WTC11 (cell line): ENCODE measurements around the gene HES3. TPM values are rescaled to one million over a fixed set of nuclear protein-coding genes. Genes with fewer than 3 reads are reported as not detected.

Source experiments
- ATAC-seq: fragments of 200-7000 bp; cut with Tn5 transposase; 2 replicates; pipeline ENCODE4 v1.10.0; 2021; ENCODE audit warnings: mild to moderate bottlenecking, moderate library complexity
- CTCF ChIA-PET: fragments of 300-600 bp; sonication (Branson Sonifier 250); formaldehyde crosslinking; loops from one replicate; lab custom pipeline; 2021; ENCODE audit warnings: antibody characterized with exemption; lab: Charles Lee
- POLR2A ChIA-PET: fragments of 350-600 bp; sonication (Branson Sonifier 250); formaldehyde crosslinking; loops from one replicate; lab custom pipeline; 2021; ENCODE audit warnings: antibody characterized with exemption; lab: Charles Lee
- DNase-seq: peaks from one replicate; pipeline ENCODE4 v3.0.0; 2021; ENCODE audit warnings: low spot score
- H3K27ac Mint-ChIP-seq: 2 replicates; pipeline ENCODE4 v1.8.0; 2021; ENCODE audit warnings: mixed read lengths
- H3K27me3 Mint-ChIP-seq: 2 replicates; pipeline ENCODE4 v1.8.0; 2021; ENCODE audit warnings: low read depth, mild to moderate bottlenecking, moderate library complexity, mixed read lengths
- H3K36me3 Mint-ChIP-seq: 2 replicates; pipeline ENCODE4 v1.8.0; 2021; ENCODE audit warnings: mixed read lengths
- H3K4me1 Mint-ChIP-seq: 2 replicates; pipeline ENCODE4 v1.8.0; 2022; ENCODE audit warnings: mixed read lengths
- H3K4me3 Mint-ChIP-seq: 2 replicates; pipeline ENCODE4 v1.8.0; 2021; ENCODE audit warnings: mild to moderate bottlenecking, moderate library complexity, mixed read lengths
- H3K9me3 Mint-ChIP-seq: 2 replicates; pipeline ENCODE4 v1.8.0; 2021; ENCODE audit warnings: mixed read lengths
- ATF1 ChIP-seq: sonication (generic); formaldehyde crosslinking; IDR thresholded peaks from 2 replicates; pipeline ENCODE4 v1.8.1; 2023; ENCODE audit warnings: mild to moderate bottlenecking, moderate library complexity, missing genetic modification reagents
- ATF6 ChIP-seq: sonication (generic); formaldehyde crosslinking; IDR thresholded peaks from 2 replicates; pipeline ENCODE4 v1.8.1; 2023; ENCODE audit warnings: mild to moderate bottlenecking, missing genetic modification reagents
- CBFB ChIP-seq: sonication (generic); formaldehyde crosslinking; IDR thresholded peaks from 2 replicates; pipeline ENCODE4 v1.8.1; 2022; ENCODE audit warnings: mild to moderate bottlenecking, low read depth, missing genetic modification reagents
- CREB1 ChIP-seq: sonication (generic); formaldehyde crosslinking; IDR thresholded peaks from 2 replicates; pipeline ENCODE4 v1.8.0; 2023; ENCODE audit warnings: mild to moderate bottlenecking, missing genetic modification reagents
- E2F1 ChIP-seq: sonication (generic); formaldehyde crosslinking; IDR thresholded peaks from 2 replicates; pipeline ENCODE4 v1.8.0; 2022; ENCODE audit warnings: mild to moderate bottlenecking, missing genetic modification reagents
- E2F5 ChIP-seq: sonication (generic); formaldehyde crosslinking; IDR thresholded peaks from 2 replicates; pipeline ENCODE4 v1.8.1; 2022; ENCODE audit warnings: mild to moderate bottlenecking, moderate library complexity, missing genetic modification reagents
- ELF4 ChIP-seq: sonication (generic); formaldehyde crosslinking; IDR thresholded peaks from 2 replicates; pipeline ENCODE4 v1.8.1; 2022; ENCODE audit warnings: low read depth, mild to moderate bottlenecking, moderate library complexity, missing genetic modification reagents
- EMX1 ChIP-seq: fragments of 250-450 bp; sonication (Bioruptor Pico); IDR thresholded peaks from 2 replicates; pipeline ENCODE4 v1.8.0; 2021; ENCODE audit warnings: mild to moderate bottlenecking
- GABPB1 ChIP-seq: sonication (generic); formaldehyde crosslinking; IDR thresholded peaks from 2 replicates; pipeline ENCODE4 v1.8.1; 2023; ENCODE audit warnings: mild to moderate bottlenecking, missing genetic modification reagents
- NFATC4 ChIP-seq: fragments of 250-450 bp; sonication (Bioruptor Pico); IDR thresholded peaks from 2 replicates; pipeline ENCODE4 v1.9.0; 2021; ENCODE audit warnings: mild to moderate bottlenecking
- NFE2L1 ChIP-seq: sonication (generic); formaldehyde crosslinking; IDR thresholded peaks from 2 replicates; pipeline ENCODE4 v1.8.1; 2023; ENCODE audit warnings: missing genetic modification reagents
- PREB ChIP-seq: sonication (generic); formaldehyde crosslinking; IDR thresholded peaks from 2 replicates; pipeline ENCODE4 v1.8.1; 2022; ENCODE audit warnings: mild to moderate bottlenecking, missing genetic modification reagents, moderate library complexity, borderline replicate concordance
- PRRX2 ChIP-seq: fragments of 250-450 bp; sonication (Bioruptor Pico); IDR thresholded peaks from 2 replicates; pipeline ENCODE4 v1.8.0; 2021; ENCODE audit warnings: mild to moderate bottlenecking
- RORB ChIP-seq: fragments of 250-450 bp; sonication (Bioruptor Pico); IDR thresholded peaks from 2 replicates; pipeline ENCODE4 v1.9.0; 2021; ENCODE audit warnings: mild to moderate bottlenecking
- SOX15 ChIP-seq: fragments of 250-450 bp; sonication (Bioruptor Pico); IDR thresholded peaks from 2 replicates; pipeline ENCODE4 v1.9.0; 2021; ENCODE audit warnings: mild to moderate bottlenecking
- TCF7 ChIP-seq: sonication (generic); formaldehyde crosslinking; IDR thresholded peaks from 2 replicates; pipeline ENCODE4 v1.8.0; 2022; ENCODE audit warnings: mild to moderate bottlenecking, low read depth, missing genetic modification reagents, moderate library complexity
- ZNF138 ChIP-seq: sonication (generic); formaldehyde crosslinking; conservative IDR thresholded peaks from 2 replicates; pipeline ENCODE4 v1.8.1; 2022; ENCODE audit warnings: mild to moderate bottlenecking, moderate library complexity, missing genetic modification reagents
- ZNF263 ChIP-seq: sonication (generic); formaldehyde crosslinking; IDR thresholded peaks from 2 replicates; pipeline ENCODE4 v1.8.1; 2022; ENCODE audit warnings: low read depth, mild to moderate bottlenecking, moderate library complexity, missing genetic modification reagents
- ZNF396 ChIP-seq: fragments of 250-450 bp; sonication (Bioruptor Pico); IDR thresholded peaks from 2 replicates; pipeline ENCODE4 v1.8.0; 2021; ENCODE audit warnings: mild to moderate bottlenecking, moderate library complexity, borderline replicate concordance
- ZNF671 ChIP-seq: fragments of 250-450 bp; sonication (Bioruptor Pico); IDR thresholded peaks from 2 replicates; pipeline ENCODE4 v1.8.0; 2021; ENCODE audit warnings: mild to moderate bottlenecking
- total RNA-seq: library from RNA; stranded (reverse); gene quantifications from 3 replicates; pipeline ENCODE4 v1.2.3, GENCODE V29; 2021
- TF ChIP-seq, protein P1 (sequence below): sonication (generic); formaldehyde crosslinking; IDR thresholded peaks from 2 replicates; pipeline ENCODE4 v1.8.1; 2022; ENCODE audit warnings: low read depth, missing genetic modification reagents, borderline replicate concordance
- TF ChIP-seq, protein P2 (sequence below): fragments of 250-450 bp; sonication (Bioruptor Pico); IDR thresholded peaks from 2 replicates; pipeline ENCODE4 v1.9.0; 2021; ENCODE audit warnings: moderate library complexity, mild to moderate bottlenecking, inconsistent platforms, borderline replicate concordance
- TF ChIP-seq, protein P3 (sequence below): sonication (generic); formaldehyde crosslinking; IDR thresholded peaks from 2 replicates; pipeline ENCODE4 v1.8.0; 2022; ENCODE audit warnings: mild to moderate bottlenecking, missing genetic modification reagents

HES3 gene
- total RNA-seq, 1 experiment from 2014 or later = 74.7 TPM

DNA sequence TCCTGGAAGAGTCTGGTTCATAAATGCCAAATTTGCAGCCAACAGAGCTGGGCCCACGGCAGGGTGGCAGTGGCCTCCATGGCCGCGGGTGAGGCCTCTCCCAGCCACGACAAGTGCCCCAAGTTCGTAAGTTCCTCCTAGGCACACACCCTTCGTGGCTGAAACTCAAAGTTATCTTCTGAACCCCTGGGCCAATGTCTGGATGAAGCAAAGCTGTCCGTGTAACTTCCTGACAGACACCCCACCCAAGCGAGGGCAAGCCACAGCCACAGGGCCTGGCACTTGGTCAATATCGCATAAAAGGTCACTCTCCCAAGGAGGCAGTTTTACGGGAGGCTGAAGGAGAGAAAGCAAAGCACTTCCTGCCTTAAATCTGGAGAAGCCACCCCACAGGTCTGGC is 44.7 kb downstream of the HES3 start (continued):
- TF ChIP-seq SOX15 (CRISPR knock-in tag) = no peak
- no peak for TF ChIP-seq PRRX2 (CRISPR knock-in tag)
- no peak for TF ChIP-seq ZNF671 (CRISPR knock-in tag)
- no peak for TF ChIP-seq ATF6 (CRISPR knock-in tag)
- no peak for TF ChIP-seq RORB (CRISPR knock-in tag)
- no peak for TF ChIP-seq ZNF396 (CRISPR knock-in tag)
- no peak for TF ChIP-seq ZNF263 (CRISPR knock-in tag)
- no peak for TF ChIP-seq E2F1

DNA sequence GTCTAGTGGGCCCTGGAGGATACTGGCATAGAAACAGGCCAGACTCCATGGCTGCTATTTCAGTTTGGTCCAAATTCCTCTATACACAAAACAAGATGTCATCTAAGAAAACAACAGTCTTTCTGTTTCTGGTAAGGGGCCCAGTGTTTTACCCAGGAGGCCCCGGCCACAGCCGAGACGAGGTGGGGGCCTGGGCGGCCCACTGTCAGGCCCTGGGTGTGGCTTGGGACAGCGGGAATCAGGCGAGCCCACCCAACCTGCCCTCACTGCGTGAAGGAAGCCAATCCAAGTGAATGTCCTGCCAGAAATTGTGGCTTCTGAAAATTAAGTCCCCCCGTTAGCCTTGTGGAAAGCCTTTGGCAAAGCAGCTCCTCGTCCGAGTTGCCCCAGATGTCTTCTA is 48.1 kb downstream of the HES3 start:
- ChIA-PET CTCF (interaction anchor here (1.1 kb wide), 1 partner anchor 24 kb away, joined by 3 read pairs; no protein-coding TSS in a partner anchor), POLR2A (no interaction called here)
- H3K36me3 Mint-ChIP-seq = peaks cover 16% of the 10 kb centered on the region
- peak overlapping the region; percentile 74; the same call in 1 of the 2 replicates for H3K27ac Mint-ChIP-seq
- ATAC-seq (no peak), DNase-seq (no peak)
- no peak for TF ChIP-seq TCF7 (CRISPR knock-in tag)
- no peak for TF ChIP-seq E2F5 (CRISPR knock-in tag)
- TF ChIP-seq PREB (CRISPR knock-in tag) = no peak
- no peak for TF ChIP-seq ATF1
- no peak for TF ChIP-seq CBFB (CRISPR knock-in tag)
- TF ChIP-seq ZNF138 = no peak
- no peak for TF ChIP-seq GABPB1 (CRISPR knock-in tag)
- no peak overlapping the region for H3K4me3 Mint-ChIP-seq
- H3K27me3 Mint-ChIP-seq = no peaks in the 10 kb centered on the region
- H3K4me1 Mint-ChIP-seq = no peaks in the 10 kb centered on the region
- no peaks in the 10 kb centered on the region for H3K9me3 Mint-ChIP-seq

GRCh38 chr1:6294080-6294889 is 50.3 kb downstream of the HES3 start:
- DNase-seq = no peak
- ChIA-PET CTCF (interaction anchor here (0.5 to 0.9 kb wide), 2 partner anchors 28 to 144 kb away, joined by 3 read pairs; no protein-coding TSS in a partner anchor), POLR2A (no interaction called here)
- H3K9me3 Mint-ChIP-seq = no peaks in the 10 kb centered on the region
- no peak overlapping the region for H3K4me3 Mint-ChIP-seq
- H3K36me3 Mint-ChIP-seq = peaks cover 16% of the 10 kb centered on the region
- no peaks in the 10 kb centered on the region for H3K27me3 Mint-ChIP-seq
- peak overlapping the region; percentile 84 for H3K27ac Mint-ChIP-seq
- H3K4me1 Mint-ChIP-seq = no peaks in the 10 kb centered on the region
- ATAC-seq = no peak
- TF ChIP-seq ELF4 (CRISPR knock-in tag) (no peak), E2F1 (no peak), NFATC4 (no peak), NFE2L1 (CRISPR knock-in tag) (no peak), CREB1 (CRISPR knock-in tag) (no peak), EMX1 (CRISPR knock-in tag) (no peak)
- TF ChIP-seq, protein P1, sequence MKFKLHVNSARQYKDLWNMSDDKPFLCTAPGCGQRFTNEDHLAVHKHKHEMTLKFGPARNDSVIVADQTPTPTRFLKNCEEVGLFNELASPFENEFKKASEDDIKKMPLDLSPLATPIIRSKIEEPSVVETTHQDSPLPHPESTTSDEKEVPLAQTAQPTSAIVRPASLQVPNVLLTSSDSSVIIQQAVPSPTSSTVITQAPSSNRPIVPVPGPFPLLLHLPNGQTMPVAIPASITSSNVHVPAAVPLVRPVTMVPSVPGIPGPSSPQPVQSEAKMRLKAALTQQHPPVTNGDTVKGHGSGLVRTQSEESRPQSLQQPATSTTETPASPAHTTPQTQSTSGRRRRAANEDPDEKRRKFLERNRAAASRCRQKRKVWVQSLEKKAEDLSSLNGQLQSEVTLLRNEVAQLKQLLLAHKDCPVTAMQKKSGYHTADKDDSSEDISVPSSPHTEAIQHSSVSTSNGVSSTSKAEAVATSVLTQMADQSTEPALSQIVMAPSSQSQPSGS = no peak
- TF ChIP-seq, protein P2, sequence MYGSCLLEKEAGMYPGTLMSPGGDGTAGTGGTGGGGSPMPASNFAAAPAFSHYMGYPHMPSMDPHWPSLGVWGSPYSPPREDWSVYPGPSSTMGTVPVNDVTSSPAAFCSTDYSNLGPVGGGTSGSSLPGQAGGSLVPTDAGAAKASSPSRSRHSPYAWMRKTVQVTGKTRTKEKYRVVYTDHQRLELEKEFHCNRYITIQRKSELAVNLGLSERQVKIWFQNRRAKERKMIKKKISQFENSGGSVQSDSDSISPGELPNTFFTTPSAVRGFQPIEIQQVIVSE (CRISPR knock-in tag) = no peak
- TF ChIP-seq, protein P3, sequence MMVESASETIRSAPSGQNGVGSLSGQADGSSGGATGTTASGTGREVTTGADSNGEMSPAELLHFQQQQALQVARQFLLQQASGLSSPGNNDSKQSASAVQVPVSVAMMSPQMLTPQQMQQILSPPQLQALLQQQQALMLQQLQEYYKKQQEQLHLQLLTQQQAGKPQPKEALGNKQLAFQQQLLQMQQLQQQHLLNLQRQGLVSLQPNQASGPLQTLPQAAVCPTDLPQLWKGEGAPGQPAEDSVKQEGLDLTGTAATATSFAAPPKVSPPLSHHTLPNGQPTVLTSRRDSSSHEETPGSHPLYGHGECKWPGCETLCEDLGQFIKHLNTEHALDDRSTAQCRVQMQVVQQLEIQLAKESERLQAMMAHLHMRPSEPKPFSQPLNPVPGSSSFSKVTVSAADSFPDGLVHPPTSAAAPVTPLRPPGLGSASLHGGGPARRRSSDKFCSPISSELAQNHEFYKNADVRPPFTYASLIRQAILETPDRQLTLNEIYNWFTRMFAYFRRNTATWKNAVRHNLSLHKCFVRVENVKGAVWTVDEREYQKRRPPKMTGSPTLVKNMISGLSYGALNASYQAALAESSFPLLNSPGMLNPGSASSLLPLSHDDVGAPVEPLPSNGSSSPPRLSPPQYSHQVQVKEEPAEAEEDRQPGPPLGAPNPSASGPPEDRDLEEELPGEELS = no peak
